ENCODE results near the gene PLOD1. TPM values are rescaled to one million over a fixed set of nuclear protein-coding genes. Genes with fewer than 3 reads are reported as not detected.
"Not testable (repeated sequence)": the region's sequence is repeated elsewhere in the genome, so short reads cannot be mapped to it uniquely, and the experiment has no call there.

The PLOD1 gene
- polyA plus RNA-seq, 1 donor from 2014 or later, result 2.1 TPM

DNA sequence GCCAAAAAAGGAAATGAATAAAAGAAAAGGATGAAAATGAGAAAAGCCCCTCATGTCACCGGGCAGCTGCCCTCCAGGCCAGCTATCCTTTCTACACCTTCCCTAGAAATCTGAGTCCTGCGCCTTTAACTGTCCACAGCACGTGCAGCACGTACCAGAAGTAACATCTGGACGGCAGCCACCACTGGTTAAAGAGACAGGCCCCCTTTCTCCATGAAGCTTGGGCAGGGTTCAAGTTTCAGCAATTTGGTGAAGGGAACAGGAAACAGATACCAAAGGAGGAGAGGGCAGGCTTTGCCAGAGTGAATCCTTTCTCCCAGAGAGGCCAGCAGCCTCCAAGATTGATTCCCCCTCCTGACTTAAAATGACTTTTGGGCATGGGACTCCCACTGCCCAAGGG, 4.7 kb upstream of the PLOD1 start:
- no peaks in the 10 kb centered on the region for H3K36me3 ChIP-seq (ENCODE audit: insufficient read depth, low read length)
- no peaks in the 10 kb centered on the region for H3K9me3 ChIP-seq (ENCODE audit: low read length)
- no peaks in the 10 kb centered on the region for H3F3A ChIP-seq (ENCODE audit: insufficient read depth, low read length, poor library complexity, severe bottlenecking)
- H3K4me2 ChIP-seq (ENCODE audit: low read length), result no peak overlapping the region
- H4K20me1 ChIP-seq (ENCODE audit: insufficient read depth), result peaks cover 2% of the 10 kb centered on the region
- peaks cover 3% of the 10 kb centered on the region for H3K79me2 ChIP-seq (replicated peaks; ENCODE audit: insufficient read depth, low read length)
- no peak overlapping the region for H2AFZ ChIP-seq (ENCODE audit: low read depth, low read length)
- H3K27ac ChIP-seq (ENCODE audit: low read length), result no peak overlapping the region
- H3K9ac ChIP-seq (ENCODE audit: low read length), result no peak overlapping the region
- no peaks in the 10 kb centered on the region for H3K27me3 ChIP-seq (ENCODE audit: insufficient read depth, low read depth, low read length)
- no peak for TF ChIP-seq RAD21 (conservative IDR thresholded peaks at IDR 0.05)
- H3K4me3 ChIP-seq (ENCODE audit: low read length), result no peak overlapping the region
- no peaks in the 10 kb centered on the region for H3K9me2 ChIP-seq (ENCODE audit: insufficient read depth, low read length)

DNA sequence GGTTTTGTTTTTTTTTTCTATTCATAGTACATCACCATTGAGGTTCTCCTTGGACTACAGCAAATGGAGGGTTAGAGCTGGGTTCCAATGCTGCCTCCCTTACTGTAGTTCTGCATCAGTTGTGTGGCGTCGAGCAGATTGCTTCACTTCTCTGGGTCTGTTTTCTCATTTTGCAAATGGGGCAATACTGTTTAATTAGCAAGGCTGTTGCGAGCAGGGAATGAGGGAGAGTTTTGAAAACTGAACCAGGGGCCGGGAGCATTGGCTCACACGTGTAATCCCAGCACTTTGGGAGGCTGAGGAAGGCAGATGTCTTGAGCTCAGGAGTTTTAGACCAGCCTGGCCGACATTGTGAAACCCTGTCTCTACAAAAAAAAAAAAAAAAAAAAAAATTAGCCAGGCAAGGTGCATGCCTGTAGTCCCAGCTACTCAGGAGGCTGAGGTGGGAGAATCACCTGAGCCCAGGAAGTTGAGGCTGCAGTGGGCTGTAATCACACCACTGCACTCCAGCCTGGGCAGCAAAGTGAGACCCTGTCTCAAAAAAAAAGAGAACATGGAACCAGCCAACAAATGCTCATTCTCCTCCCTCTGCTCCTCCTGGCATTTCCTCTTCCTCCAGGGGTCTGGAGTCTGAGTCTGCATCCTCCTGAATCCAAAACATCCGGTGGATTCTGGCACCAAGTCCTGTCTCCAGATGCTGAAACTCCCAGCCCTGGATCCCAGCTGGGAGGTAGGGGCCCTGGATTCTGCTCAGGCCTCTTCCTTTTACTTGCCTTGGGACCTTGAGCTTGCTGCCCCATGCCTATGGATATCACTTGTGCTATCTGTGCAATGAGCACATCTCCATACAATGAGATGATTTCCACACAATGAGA, 3.7 kb upstream of the PLOD1 start:
- no peak overlapping the region for H3K4me2 ChIP-seq (ENCODE audit: low read length)
- H3K27me3 ChIP-seq (ENCODE audit: insufficient read depth, low read depth, low read length), result no peaks in the 10 kb centered on the region
- no peaks in the 10 kb centered on the region for H4K20me1 ChIP-seq (ENCODE audit: insufficient read depth)
- H3F3A ChIP-seq (ENCODE audit: insufficient read depth, low read length, poor library complexity, severe bottlenecking), result no peaks in the 10 kb centered on the region
- H3K9me3 ChIP-seq (ENCODE audit: low read length), result no peaks in the 10 kb centered on the region
- no peaks in the 10 kb centered on the region for H3K9me2 ChIP-seq (ENCODE audit: insufficient read depth, low read length)
- H3K36me3 ChIP-seq (ENCODE audit: insufficient read depth, low read length), result no peaks in the 10 kb centered on the region
- no peak overlapping the region for H3K4me3 ChIP-seq (ENCODE audit: low read length)
- no peak overlapping the region for H3K27ac ChIP-seq (ENCODE audit: low read length)
- H3K9ac ChIP-seq (ENCODE audit: low read length), result no peak overlapping the region
- H2AFZ ChIP-seq (ENCODE audit: low read depth, low read length), result no peak overlapping the region
- TF ChIP-seq TAF1 (IDR thresholded peaks at IDR 0.05; ENCODE audit: low read depth), result no peak
- TF ChIP-seq SMC3 (conservative IDR thresholded peaks at IDR 0.05; ENCODE audit: poor library complexity), result no peak
- TF ChIP-seq RAD21 (conservative IDR thresholded peaks at IDR 0.05), result no peak
- TF ChIP-seq MXI1 (conservative IDR thresholded peaks at IDR 0.05; ENCODE audit: poor library complexity, severe bottlenecking), result no peak
- no peak for TF ChIP-seq POLR2AphosphoS5 (IDR thresholded peaks at IDR 0.05)
- TF ChIP-seq, protein P1, sequence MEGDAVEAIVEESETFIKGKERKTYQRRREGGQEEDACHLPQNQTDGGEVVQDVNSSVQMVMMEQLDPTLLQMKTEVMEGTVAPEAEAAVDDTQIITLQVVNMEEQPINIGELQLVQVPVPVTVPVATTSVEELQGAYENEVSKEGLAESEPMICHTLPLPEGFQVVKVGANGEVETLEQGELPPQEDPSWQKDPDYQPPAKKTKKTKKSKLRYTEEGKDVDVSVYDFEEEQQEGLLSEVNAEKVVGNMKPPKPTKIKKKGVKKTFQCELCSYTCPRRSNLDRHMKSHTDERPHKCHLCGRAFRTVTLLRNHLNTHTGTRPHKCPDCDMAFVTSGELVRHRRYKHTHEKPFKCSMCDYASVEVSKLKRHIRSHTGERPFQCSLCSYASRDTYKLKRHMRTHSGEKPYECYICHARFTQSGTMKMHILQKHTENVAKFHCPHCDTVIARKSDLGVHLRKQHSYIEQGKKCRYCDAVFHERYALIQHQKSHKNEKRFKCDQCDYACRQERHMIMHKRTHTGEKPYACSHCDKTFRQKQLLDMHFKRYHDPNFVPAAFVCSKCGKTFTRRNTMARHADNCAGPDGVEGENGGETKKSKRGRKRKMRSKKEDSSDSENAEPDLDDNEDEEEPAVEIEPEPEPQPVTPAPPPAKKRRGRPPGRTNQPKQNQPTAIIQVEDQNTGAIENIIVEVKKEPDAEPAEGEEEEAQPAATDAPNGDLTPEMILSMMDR (IDR thresholded peaks at IDR 0.05; ENCODE audit: poor library complexity, severe bottlenecking), result no peak
- TF ChIP-seq EP300 (conservative IDR thresholded peaks at IDR 0.05; ENCODE audit: poor library complexity, severe bottlenecking), result no peak
- H3K79me2 ChIP-seq (replicated peaks; ENCODE audit: insufficient read depth, low read length), result no peaks in the 10 kb centered on the region

DNA sequence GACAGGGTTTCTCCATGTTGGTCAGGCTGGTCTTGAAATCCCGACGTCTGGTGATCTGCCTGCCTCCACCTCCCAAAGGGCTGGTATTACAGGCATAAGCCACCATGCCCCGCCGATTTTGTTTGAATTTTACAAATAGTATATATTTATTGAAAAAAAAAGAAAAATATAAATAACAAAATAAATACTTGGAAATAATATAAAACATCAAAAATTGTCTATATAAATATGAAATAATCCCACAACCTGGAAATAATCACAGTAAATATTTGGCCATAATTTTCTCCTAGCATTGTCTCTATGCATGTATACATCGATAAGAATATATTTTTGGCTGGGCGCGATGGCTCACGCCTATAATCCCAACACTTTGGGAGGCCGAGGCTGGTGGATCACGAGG, 2.7 kb upstream of the PLOD1 start:
- no peaks in the 10 kb centered on the region for H3K27me3 ChIP-seq (ENCODE audit: insufficient read depth, low read depth, low read length)
- no peak for TF ChIP-seq SMC3 (conservative IDR thresholded peaks at IDR 0.05; ENCODE audit: poor library complexity)
- H3K4me3 ChIP-seq (ENCODE audit: low read length), result no peak overlapping the region
- no peaks in the 10 kb centered on the region for H4K20me1 ChIP-seq (ENCODE audit: insufficient read depth)
- H3K79me2 ChIP-seq (replicated peaks; ENCODE audit: insufficient read depth, low read length), result no peaks in the 10 kb centered on the region
- no peak overlapping the region for H3K27ac ChIP-seq (ENCODE audit: low read length)
- H3K9me2 ChIP-seq (ENCODE audit: insufficient read depth, low read length), result no peaks in the 10 kb centered on the region
- H3K9ac ChIP-seq (ENCODE audit: low read length), result no peak overlapping the region
- no peak overlapping the region for H2AFZ ChIP-seq (ENCODE audit: low read depth, low read length)
- H3K36me3 ChIP-seq (ENCODE audit: insufficient read depth, low read length), result no peaks in the 10 kb centered on the region
- no peak overlapping the region for H3K4me2 ChIP-seq (ENCODE audit: low read length)
- no peaks in the 10 kb centered on the region for H3F3A ChIP-seq (ENCODE audit: insufficient read depth, low read length, poor library complexity, severe bottlenecking)
- H3K9me3 ChIP-seq (ENCODE audit: low read length), result no peaks in the 10 kb centered on the region

DNA sequence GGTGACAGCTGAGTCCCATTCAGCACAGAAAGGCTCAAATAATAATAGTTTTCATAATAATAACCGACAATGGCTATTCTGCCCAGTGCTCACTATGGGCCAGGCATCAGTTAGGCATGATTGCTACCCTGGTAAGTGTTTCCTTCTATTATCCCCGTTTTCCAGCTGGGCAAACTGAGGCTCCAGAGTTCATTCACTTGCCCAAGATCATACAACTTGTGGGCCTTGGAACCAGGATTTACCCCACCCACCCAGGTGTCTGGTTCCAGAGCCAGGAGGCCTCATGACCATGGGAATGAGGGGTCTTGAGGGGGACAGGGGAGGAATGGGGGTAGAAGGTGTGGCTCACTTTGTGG, 518 bp downstream of the PLOD1 start:
- TF ChIP-seq SMC3 (conservative IDR thresholded peaks at IDR 0.05; ENCODE audit: poor library complexity) (no peak), EP300 (conservative IDR thresholded peaks at IDR 0.05; ENCODE audit: poor library complexity, severe bottlenecking) (no peak), POLR2AphosphoS5 (IDR thresholded peaks at IDR 0.05) (no peak), TAF1 (IDR thresholded peaks at IDR 0.05; ENCODE audit: low read depth) (no peak), RAD21 (conservative IDR thresholded peaks at IDR 0.05) (no peak)
- TF ChIP-seq, protein P2, sequence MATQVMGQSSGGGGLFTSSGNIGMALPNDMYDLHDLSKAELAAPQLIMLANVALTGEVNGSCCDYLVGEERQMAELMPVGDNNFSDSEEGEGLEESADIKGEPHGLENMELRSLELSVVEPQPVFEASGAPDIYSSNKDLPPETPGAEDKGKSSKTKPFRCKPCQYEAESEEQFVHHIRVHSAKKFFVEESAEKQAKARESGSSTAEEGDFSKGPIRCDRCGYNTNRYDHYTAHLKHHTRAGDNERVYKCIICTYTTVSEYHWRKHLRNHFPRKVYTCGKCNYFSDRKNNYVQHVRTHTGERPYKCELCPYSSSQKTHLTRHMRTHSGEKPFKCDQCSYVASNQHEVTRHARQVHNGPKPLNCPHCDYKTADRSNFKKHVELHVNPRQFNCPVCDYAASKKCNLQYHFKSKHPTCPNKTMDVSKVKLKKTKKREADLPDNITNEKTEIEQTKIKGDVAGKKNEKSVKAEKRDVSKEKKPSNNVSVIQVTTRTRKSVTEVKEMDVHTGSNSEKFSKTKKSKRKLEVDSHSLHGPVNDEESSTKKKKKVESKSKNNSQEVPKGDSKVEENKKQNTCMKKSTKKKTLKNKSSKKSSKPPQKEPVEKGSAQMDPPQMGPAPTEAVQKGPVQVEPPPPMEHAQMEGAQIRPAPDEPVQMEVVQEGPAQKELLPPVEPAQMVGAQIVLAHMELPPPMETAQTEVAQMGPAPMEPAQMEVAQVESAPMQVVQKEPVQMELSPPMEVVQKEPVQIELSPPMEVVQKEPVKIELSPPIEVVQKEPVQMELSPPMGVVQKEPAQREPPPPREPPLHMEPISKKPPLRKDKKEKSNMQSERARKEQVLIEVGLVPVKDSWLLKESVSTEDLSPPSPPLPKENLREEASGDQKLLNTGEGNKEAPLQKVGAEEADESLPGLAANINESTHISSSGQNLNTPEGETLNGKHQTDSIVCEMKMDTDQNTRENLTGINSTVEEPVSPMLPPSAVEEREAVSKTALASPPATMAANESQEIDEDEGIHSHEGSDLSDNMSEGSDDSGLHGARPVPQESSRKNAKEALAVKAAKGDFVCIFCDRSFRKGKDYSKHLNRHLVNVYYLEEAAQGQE (IDR thresholded peaks at IDR 0.05; ENCODE audit: borderline replicate concordance), result no peak
- no peaks in the 10 kb centered on the region for H4K20me1 ChIP-seq (ENCODE audit: insufficient read depth)
- H3K4me2 ChIP-seq (ENCODE audit: low read length), result no peak overlapping the region
- H3K9me3 ChIP-seq (ENCODE audit: low read length), result no peaks in the 10 kb centered on the region
- H3K36me3 ChIP-seq (ENCODE audit: insufficient read depth, low read length), result no peaks in the 10 kb centered on the region
- H3K4me3 ChIP-seq (ENCODE audit: low read length), result peak overlapping the region; percentile 60
- no peaks in the 10 kb centered on the region for H3K9me2 ChIP-seq (ENCODE audit: insufficient read depth, low read length)
- H2AFZ ChIP-seq (ENCODE audit: low read depth, low read length), result no peak overlapping the region
- H3K27ac ChIP-seq (ENCODE audit: low read length), result no peak overlapping the region
- peak overlapping the region; percentile 46 for H3K9ac ChIP-seq (ENCODE audit: low read length)
- H3K27me3 ChIP-seq (ENCODE audit: insufficient read depth, low read depth, low read length), result no peaks in the 10 kb centered on the region
- no peaks in the 10 kb centered on the region for H3K79me2 ChIP-seq (replicated peaks; ENCODE audit: insufficient read depth, low read length)
- H3F3A ChIP-seq (ENCODE audit: insufficient read depth, low read length, poor library complexity, severe bottlenecking), result no peaks in the 10 kb centered on the region

DNA sequence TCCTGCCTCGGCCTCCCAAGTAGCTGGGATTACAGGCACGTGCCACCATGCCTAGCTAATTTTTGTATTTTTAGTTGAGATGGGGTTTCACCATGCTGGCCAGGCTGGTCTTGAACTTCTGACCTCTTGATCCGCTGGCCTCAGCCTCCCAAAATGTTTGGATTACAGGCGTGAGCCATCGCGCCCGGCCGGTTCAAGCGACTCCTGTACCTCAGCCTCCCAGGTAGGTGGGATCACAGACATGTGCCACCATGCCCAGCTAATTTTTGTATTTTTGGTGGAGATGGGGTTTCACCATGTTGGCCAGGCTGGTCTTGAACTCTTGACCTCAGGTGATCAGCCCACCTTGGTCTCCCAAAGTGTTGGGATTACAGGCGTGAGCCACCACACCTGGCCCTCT, 1.2 kb downstream of the PLOD1 start:
- H3K4me3 ChIP-seq (ENCODE audit: low read length); H3K9ac ChIP-seq (ENCODE audit: low read length); H4K20me1 ChIP-seq (ENCODE audit: insufficient read depth); H3K9me2 ChIP-seq (ENCODE audit: insufficient read depth, low read length); H3K79me2 ChIP-seq (replicated peaks; ENCODE audit: insufficient read depth, low read length); H3K9me3 ChIP-seq (ENCODE audit: low read length); H3F3A ChIP-seq (ENCODE audit: insufficient read depth, low read length, poor library complexity, severe bottlenecking); H3K27me3 ChIP-seq (ENCODE audit: insufficient read depth, low read depth, low read length); H3K4me2 ChIP-seq (ENCODE audit: low read length); H3K27ac ChIP-seq (ENCODE audit: low read length); H2AFZ ChIP-seq (ENCODE audit: low read depth, low read length); H3K36me3 ChIP-seq (ENCODE audit: insufficient read depth, low read length): not testable (repeated sequence)
